Urothelium cell line (cell line): ENCODE measurements around the gene PRPH2.
"Not testable (repeated sequence)": the region's sequence is repeated elsewhere in the genome, so short reads cannot be mapped to it uniquely, and the experiment has no call there.

Experiments
- DNase-seq: peaks from one replicate; pipeline ENCODE4 v3.0.0; 2011; ENCODE audit warnings: low spot score, mixed read lengths
- FAIRE-seq: peaks from 2 replicates; lab custom pipeline; 2011; peaks lifted over from hg19 to GRCh38; lab: Jason Lieb, UNC

The PRPH2 gene

DNA sequence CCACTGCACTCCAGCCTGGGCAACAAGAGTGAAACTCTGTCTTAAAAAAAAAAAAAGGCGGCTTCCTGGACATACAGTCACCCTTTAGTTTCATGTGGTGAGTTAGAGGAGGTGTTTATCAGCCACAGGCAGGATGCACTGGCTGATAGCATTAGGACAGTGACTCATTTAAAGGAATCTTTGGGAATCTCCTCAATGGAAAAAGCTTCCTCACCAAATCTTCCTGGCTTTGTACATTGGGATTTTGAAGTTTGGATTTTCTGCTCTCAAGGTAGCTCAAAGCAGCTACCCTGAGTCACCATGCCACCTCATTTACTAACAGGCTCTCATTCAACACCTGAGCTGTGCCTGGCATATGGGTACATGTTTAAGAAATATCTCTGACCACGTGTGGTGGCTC, 20.2 kb downstream of the PRPH2 start:
- DNase-seq (peak; percentile 69), FAIRE-seq (no peak)

DNA sequence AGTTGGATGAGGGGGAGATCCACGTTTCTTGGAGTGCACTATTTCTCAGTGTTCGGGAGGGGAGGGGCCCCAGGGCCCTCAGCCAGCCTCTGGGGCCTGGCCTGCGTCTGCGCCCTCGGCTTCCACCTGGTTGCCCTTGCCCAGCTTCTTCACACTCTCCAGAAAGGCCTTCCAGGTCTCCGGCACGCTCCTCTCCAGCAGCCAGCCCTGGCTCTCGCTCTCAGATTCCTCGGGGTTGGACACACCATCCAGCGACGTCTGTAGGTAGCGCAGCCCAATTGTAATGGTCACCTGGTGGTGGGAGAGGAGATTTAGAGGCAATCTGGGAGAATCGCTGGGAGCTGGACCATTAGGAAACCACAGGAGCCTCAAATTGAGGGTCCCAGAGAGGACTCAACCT, 24.2 kb downstream of the PRPH2 start:
- DNase-seq (no peak), FAIRE-seq (no peak)

DNA sequence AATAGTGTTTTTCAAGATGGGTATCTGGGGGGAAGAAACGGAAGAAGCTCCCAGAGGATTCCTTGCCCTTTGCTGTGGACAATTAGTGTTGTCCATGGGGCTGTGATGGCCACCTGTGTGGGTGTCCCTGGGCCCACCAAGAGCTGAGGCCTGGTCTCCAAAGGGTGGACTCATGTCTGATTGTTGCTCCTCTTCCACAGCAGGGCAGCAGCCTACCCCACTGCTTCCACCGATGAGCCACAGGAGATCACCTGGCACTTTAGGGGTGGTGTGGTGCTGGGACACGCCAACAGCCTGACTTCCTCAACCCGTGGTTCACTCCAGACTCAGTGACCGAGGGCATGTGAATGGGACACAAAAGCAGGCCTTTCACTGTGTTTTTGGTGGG, 25.1 kb downstream of the PRPH2 start:
- FAIRE-seq (no peak), DNase-seq (no peak)

DNA sequence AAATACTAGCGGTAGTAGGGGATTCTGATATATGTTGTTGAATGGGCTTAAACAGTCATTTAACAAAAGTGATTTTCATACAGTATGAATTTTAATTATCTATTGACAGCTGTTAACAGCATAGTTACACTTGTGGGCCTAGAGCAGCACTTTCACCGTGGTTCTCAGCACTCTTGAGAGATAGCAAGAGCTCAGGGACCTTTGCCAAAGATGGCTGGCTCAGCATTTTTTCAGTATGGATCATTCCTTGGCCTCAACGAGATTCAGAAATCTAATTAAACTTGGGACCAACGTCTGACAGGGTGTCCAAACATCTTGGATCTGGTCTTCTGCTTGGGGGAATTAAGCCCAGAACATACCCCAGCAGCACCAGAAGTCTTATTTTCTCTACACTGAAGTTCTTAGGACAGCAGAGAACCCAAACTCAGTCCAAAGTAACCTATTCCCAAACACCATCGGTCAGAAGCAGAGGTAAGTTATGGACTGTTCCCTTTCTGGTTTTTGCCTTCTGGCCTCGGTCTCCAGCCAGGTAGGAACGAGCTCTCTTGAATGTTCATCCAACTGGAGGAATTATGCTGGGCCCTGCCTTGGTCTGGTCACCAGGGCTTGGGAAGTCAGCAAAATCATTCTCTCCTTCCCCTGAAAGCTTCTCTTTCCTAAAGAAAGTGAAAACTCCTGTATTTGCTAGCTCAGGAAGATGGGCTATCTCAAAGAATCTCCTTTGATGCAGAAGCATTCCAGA, 25.7 kb downstream of the PRPH2 start:
- DNase-seq (no peak), FAIRE-seq (no peak)

DNA sequence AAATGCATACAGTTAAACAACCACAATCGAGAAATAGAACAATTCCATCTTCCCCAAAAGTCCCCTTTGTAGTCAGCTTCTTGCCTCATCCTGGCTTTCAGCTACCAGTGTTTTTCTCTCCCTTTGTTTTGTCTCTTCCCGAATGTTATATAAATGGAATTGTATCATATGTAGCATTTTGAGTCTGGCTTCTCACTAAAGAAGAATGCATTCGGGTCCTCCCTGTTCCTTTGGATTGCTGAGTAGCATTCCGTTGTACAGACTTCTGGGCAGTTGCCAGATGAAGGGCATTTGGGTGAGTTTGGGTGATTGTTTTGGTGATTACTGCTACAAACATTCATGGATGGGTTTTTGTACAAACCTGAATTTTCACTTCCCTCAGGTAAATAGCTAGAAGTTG, 27.8 kb downstream of the PRPH2 start:
- FAIRE-seq, result no peak

DNA sequence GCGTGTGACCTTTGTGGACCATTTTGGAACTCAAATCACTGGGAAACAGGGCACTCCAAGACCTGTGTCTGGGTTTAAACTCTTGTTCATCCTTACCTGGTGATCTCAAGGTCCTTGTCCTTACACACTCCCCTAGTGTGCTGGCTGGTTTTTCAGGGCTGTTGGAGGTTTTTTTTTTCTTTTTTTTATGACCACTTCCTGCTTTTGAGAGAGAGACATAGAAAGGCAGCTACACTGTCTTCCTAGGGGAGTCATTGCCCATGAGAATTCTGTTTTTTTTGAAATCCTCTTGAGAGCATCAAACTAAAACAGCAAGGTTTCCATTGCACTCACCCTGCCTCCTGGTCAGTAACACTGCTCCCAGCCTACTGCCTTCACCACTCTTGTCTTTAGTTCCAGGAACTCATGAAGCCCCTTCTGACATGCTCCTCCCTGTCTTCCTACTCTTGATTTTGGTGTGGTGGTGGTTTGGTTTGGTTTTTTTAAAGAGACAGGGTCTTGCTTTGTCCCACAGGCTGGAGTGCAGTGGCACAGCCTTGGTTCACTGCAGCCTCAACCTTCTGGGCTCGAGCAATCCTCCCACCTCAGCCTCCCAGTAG, 28.6 kb downstream of the PRPH2 start:
- FAIRE-seq, result no peak
- DNase-seq, result no peak

More for the DNA sequence above, 27.8 kb downstream of the PRPH2 start:
- no peak for DNase-seq

DNA sequence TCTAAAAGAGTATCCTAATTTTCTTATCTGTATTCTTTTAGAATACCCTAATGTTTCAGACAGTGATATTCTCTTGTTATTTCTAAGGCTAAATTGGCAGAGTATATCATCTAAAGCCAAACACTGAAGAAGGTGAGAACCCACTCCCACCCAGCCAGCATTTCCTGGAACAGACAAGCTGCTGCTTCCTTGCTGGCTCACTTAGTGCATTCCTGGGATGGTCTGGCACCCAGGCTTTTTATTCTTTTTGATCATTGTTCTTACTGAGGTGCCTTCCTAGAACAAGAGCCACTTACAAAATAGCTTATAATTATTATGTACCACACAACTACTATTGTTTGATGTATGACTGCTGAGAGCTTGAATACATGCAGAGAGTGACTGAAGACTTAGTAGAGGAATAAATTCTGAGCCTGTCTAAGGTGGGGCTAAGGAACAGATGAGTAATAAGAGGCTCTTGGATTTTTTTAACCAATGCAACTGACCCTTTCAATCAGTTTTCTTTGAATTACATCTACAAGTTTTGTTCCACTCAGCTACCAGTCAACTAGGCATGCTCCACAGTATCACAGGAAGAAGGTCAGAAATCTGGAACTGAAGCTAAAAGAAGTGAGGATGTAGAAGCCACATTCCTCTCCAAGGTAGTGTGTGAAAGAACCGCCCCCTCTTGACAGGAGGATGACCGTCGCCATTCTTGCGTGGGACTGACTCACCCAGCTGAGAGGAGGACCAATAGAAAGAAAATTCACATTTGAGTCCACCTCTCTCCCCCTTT, 30.1 kb downstream of the PRPH2 start:
- no peak for FAIRE-seq

DNA sequence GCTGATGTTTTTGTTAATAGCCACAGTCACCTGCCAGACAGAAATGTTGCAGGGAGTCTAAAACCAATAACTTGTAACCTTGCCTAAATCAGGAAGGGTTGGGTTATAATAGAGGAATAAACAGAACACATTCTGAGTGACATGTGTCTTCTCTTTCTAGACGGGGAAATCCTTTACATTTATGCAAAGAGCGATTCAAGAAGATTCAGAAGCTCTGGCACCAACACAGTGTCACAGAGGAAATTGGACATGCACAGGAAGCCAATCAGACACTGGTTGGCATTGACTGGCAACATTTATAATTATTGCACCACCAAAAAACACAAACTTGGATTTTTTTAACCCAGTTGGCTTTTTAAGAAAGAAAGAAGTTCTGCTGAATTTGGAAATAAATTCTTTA, 31.5 kb downstream of the PRPH2 start:
- no peak for FAIRE-seq
- no peak for DNase-seq

More for the DNA sequence above, 30.1 kb downstream of the PRPH2 start:
- DNase-seq, result peak; percentile 31

DNA sequence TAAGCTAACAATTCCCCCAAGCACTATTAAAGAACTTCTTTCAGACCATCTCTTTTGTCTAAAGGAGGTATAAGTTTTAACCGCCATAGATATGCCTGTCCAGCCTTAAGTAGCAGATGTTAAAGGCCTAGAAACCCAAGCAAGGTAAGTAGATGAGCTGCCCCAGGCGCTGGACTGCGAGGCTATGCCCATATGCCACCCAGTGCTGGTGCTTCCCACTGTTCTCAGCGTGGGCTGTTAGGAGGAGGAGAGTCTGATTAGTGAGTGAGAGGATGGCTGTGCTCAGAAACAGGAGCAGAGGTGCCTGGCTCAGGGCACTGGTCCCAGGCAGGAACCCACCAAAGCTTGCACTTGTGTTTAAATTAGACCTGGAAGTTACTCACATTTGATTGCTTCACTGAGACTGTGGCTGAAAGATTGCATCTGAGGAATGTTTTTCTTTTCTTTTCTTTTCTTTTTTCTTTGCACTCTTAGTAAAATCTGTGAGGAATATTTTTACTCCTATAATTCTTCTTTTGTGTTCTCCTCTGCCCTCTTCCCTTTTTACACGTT, 32.2 kb downstream of the PRPH2 start:
- no peak for FAIRE-seq

DNA sequence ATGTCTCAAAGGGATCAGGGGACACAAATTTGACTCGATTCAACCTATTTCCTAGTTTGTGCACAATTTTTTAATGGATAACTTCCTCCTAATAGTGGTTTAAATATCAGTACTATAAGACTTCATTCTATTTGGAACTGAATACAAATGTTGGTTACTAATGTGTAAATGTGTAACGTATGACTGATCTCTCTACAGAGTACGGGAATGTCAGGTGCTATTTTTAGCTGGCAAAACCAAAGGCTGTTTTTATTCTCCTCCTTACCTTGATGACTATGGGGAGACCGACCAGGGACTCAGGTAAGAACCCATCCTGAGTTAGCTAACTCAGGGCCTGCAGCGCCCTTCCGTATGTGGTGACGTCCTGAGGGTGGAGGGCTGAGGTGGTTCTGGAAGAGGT, 33.0 kb downstream of the PRPH2 start:
- DNase-seq, result no peak
- no peak for FAIRE-seq

More for the DNA sequence above, 32.2 kb downstream of the PRPH2 start:
- DNase-seq, result no peak

DNA sequence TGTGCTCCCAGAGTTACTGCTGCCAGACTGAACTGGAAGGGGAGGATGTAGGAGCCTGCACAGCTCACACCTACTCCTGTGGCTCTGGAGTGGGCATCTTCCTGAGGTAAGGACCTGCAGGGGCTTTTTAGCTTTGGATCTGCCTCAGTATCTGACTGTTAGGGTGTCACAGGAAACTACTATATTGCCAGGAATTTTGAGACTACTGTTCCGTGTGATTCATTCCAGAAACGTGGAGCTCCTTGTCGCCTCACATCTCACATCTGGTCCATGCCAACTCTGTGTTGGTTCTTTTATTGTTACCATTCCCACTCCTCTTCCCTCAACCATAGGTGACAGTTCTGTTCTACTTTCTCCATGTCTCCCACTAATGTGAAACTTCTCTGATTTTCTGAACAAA, 34.1 kb downstream of the PRPH2 start:
- no peak for FAIRE-seq
- DNase-seq, result no peak

DNA sequence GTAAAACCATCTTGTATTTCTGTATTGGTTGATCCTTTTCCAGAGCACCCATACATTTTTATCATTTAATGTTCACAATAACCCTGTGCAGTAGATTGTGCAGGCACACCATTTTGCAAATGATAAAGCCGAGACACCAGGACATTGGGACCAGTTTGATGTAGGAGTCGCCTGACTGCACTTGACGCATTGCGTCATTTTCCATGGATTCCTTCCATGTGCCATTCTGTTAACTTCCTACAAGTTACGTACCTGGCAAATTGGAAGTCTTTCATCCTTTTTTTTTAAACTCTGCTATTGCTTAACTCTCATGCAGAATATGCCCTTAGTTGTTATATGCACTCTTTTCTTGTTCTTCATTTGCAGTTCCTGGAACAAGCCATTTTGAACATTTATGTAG, 43.0 kb downstream of the PRPH2 start:
- FAIRE-seq, result no peak

DNA sequence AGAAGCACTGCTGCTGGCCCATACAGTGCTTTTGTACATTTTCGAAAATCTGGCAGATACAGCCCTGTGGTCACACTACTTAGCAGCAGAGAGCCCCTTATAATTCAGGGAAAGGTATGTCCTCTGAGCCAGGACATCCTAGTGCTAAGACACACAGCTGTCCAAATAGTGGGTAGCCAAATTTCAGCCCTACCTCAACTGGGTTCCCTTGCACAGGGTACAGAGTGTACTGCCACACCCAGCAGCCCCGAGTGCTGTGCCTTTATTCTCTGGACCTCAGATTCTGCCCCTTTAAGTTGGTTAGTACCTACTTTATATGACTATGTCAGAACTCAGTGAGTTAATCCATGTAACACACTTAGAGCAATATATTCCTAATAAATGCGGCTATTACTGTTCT, 47.6 kb downstream of the PRPH2 start:
- FAIRE-seq, result no peak

More for the DNA sequence above, 43.0 kb downstream of the PRPH2 start:
- DNase-seq, result no peak

DNA sequence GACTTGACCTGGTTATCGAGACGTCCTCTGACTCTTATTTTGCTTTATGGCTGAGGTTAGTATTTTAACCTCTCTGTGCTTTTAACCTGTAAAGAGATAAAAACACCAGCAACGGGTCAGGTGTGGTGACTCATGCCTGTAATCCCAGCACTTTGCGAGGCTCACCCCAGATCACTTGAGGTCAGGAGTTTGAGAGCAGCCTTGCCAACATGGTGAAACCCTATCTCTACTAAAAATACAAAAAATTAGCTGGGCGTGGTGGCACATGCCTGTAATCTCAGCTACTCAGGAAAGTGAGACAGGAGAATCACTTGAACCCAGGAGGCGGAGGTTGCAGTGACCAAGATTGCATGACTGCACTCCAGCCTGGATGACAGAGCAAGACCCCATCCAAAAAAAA, 48.0 kb downstream of the PRPH2 start:
- FAIRE-seq, DNase-seq: not testable (repeated sequence)

More for the DNA sequence above, 47.6 kb downstream of the PRPH2 start:
- DNase-seq, result no peak

DNA sequence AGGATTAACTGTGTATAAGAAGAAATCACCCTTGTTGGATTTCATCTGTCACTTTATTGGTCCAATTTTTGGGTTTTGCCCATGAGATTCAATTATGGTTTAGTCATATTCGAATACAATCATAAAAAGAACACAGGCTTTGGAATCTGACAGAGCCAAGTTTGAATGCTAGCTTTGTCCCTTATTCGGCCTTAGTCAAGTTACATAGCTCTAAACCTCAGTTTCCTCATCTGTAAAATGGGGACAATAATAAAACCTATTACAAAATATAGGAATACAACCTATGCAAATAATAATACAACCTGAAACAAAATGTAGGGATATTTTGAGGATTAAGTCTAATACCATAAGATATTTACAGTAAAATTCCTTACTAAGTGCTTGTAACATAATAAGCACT, 57.7 kb downstream of the PRPH2 start:
- no peak for FAIRE-seq
- DNase-seq, result no peak

DNA sequence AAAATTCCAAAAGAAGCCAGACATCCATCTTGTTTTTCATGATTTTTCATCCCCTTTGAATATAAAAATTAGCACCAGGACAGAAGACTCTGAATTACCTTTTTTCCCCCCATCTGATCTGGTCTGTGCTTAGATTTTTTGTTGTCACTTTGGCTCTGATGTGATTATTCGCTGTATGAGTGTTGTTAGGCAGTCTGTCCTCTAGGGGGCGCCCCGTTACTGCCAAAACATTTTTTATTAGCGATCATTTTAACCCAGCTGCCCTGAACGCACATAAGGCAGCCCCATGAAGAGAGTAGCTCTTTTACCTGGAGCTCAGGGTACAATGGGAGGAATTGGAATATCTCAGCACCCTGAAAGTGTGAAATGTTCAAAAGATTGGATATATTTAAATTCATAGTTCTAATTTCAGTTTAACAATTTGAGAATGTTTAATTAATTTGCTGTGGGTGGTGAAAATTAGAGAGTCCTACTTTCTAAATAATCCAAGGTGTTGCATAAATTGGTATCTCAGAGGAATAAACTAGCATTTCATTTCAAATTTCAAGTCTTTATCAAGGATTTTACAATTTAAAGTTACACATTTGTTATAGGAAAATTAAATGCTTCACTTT, 60.8 kb downstream of the PRPH2 start:
- DNase-seq (peak; percentile 65), FAIRE-seq (no peak)

DNA sequence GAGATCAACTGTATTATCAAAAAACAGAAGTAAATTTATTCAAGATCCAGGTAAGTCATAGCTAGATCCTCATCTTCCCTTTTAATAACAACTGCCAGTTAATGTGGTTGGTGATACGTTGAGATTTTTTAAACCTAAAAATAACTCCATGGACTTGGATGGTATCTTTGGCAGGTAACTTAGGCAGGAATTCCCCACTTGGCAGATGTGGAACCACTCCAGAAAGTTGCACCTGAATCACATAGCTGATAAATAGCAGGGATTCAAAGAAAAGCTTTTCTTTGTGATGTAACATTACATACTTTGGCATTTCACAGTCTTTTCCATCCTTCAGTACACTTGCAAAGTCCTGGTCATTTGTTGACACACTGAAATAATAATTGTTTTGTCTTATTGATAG, 62.6 kb downstream of the PRPH2 start:
- no peak for FAIRE-seq
- no peak for DNase-seq

DNA sequence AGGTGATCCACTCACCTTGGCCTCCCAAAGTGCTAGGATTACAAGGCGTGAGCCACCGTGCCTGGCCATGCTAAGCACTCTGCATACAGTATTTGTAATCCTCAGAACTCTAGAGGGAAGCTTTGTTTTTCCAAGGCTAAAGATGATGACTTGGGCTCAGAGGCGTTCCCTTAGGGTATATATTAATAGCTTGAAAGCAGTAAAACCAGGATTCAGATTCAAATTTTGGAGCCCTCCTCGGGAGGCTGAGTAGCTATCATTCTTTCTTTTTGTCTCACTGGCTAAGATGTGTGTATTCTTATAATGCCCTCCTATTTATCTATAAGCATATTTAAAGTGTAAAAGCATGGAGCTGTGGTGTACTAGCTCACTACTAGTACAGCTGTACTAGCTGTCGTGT, 68.5 kb downstream of the PRPH2 start:
- no peak for FAIRE-seq

DNA sequence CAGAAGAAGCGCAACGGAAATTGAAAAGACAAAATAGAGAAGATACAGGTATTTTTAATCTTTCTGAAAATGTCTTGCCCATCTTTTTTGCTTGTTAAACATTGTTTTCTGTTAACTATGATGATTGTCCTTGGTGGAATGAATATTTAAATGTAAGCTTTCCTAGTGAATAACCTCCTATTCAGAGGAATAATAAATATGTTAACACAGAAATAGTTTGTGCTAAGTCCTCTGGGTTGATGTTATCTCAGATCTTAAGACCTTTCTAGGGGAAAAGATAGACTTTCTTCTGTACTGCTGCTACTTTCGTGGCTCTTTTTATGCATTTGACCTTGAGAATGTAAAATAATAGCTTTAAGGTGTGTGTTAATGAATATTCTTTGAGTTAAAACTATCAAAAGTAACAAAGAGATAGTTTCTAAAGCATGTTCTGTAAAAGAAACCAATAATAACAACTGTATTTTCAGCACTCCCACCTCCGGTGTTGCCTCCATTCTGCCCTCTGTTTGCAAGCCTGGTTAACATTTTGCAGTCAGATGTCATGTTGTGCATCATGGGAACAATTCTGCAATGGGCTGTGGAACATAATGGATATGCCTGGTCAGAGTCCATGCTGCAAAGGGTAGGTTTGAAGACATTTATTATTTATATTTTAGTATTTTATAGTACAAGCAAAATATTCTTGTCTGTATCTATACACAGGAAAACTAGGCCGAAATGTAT, 70.2 kb downstream of the PRPH2 start:
- FAIRE-seq (no peak), DNase-seq (no peak)

More for the DNA sequence above, 68.5 kb downstream of the PRPH2 start:
- DNase-seq, result no peak
